ENCODE results near the gene VGLL4. TPM values are rescaled to one million over a fixed set of nuclear protein-coding genes. Genes with fewer than 3 reads are reported as not detected.

Gene VGLL4
- total RNA-seq, 2 experiments from 2014 or later = 36.1 to 74.5 TPM

DNA sequence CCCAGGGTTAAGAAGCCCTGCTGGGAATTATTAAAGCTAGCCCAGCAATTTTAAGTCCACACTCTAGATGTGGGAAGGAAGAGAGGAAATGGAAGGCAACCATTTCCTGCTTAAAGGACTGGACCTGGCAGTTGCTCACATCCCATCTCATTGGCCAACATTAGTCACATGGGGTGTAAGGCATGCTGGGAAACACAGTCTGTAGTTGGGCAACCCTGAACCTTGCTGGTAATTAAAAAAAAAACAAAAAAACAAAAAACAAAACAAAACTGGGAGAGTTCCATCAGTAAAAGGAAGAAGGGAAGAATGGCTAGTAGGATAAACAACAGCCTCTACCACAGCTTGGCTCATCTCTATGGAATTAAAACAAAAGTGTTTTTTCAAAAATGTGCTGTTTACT, 136.0 kb downstream of the VGLL4 start:
- H4K20me1 ChIP-seq (ENCODE audit: insufficient read depth, low read length) = no peaks in the 10 kb centered on the region
- H2AFZ ChIP-seq (ENCODE audit: low read length) = no peak overlapping the region
- TF ChIP-seq, protein P1, sequence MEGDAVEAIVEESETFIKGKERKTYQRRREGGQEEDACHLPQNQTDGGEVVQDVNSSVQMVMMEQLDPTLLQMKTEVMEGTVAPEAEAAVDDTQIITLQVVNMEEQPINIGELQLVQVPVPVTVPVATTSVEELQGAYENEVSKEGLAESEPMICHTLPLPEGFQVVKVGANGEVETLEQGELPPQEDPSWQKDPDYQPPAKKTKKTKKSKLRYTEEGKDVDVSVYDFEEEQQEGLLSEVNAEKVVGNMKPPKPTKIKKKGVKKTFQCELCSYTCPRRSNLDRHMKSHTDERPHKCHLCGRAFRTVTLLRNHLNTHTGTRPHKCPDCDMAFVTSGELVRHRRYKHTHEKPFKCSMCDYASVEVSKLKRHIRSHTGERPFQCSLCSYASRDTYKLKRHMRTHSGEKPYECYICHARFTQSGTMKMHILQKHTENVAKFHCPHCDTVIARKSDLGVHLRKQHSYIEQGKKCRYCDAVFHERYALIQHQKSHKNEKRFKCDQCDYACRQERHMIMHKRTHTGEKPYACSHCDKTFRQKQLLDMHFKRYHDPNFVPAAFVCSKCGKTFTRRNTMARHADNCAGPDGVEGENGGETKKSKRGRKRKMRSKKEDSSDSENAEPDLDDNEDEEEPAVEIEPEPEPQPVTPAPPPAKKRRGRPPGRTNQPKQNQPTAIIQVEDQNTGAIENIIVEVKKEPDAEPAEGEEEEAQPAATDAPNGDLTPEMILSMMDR (conservative IDR thresholded peaks at IDR 0.05; ENCODE audit: low read length) = no peak
- no peak for TF ChIP-seq EZH2phosphoT487 (IDR thresholded peaks at IDR 0.05; ENCODE audit: borderline replicate concordance, low read depth, low read length)
- no peak overlapping the region for H3K4me2 ChIP-seq (ENCODE audit: low read length)
- no peaks in the 10 kb centered on the region for H3K79me2 ChIP-seq (ENCODE audit: insufficient read depth, low read depth, low read length)
- ChIA-PET POLR2A (interaction anchor here (0.6 to 2.2 kb wide), 6 partner anchors 9 to 1767 kb away, joined by 3 to 5 read pairs (median 3); no protein-coding TSS in a partner anchor), CTCF (ENCODE audit: unreplicated experiment) (interaction anchor here (0.8 kb wide), 1 partner anchor 8 kb away, joined by 3 read pairs; no protein-coding TSS in a partner anchor)
- no TSS peak for BruUV-seq (replicated peaks)
- intact Hi-C loops (cut with micrococcal nuclease; ENCODE audit: unreplicated experiment) = no loop called here
- H3K4me3 ChIP-seq (ENCODE audit: low read depth, low read length, poor library complexity, severe bottlenecking) = no peak overlapping the region
- no peaks in the 10 kb centered on the region for H3K9me2 ChIP-seq (ENCODE audit: insufficient read depth, low read length)
- H3K9me3 ChIP-seq (ENCODE audit: low read length) = no peaks in the 10 kb centered on the region
- peaks cover 28% of the 10 kb centered on the region for H3K4me1 ChIP-seq (ENCODE audit: insufficient read depth, low read length, poor library complexity, severe bottlenecking)
- no peak overlapping the region for H3K27ac ChIP-seq (ENCODE audit: low read depth, low read length, poor library complexity, severe bottlenecking)
- H3K36me3 ChIP-seq (ENCODE audit: insufficient read depth, low read length) = no peaks in the 10 kb centered on the region
- DNase-seq (ENCODE audit: low spot score) = no peak

Small RNA genes lying within 50 kb of the gene (small RNA-seq; reads per million reads assigned to genes)
- not detected for gene AC022001.1

Other genes with a start within 250 kb of the VGLL4 start
- 14.6 and 19.2 TPM in 2 replicates for gene TAMM41, start 203.0 kb upstream of the VGLL4 start, total RNA-seq (2014; rRNA removed; shearing (Covaris generic))
- gene TAMM41, start 203.0 kb upstream of the VGLL4 start, total RNA-seq (2022) = 42.0 and 47.9 TPM in 2 replicates

Data from OCI-LY7 (cell line).